ENCODE data around the gene GNAI3. TPM values are rescaled to one million over a fixed set of nuclear protein-coding genes. Genes with fewer than 3 reads are reported as not detected.

Gene GNAI3
- total and polyA plus RNA-seq, 2 of the 8 experiments (the other 6 are each of a cell fraction or from before 2014, with no cell fraction given) = 4.0 to 9.8 TPM

GRCh38 chr1:109509176-109510134 is 39.0 kb upstream of the GNAI3 start, which contains the start of gene AMIGO1:
TSS of gene AMIGO1 (minus strand) at chr1:109509727. CDS start at chr1:109508912, 815 bp downstream.
- Histone ChIP-seq H2BK15ac (ENCODE audit: low read length) (0 out of 2 replicates have a peak within 1 kb of the TSS, but pooled peaks have one; percentile 16), H4K5ac (ENCODE audit: insufficient read length, low read depth, low read length) (no peak within 1 kb of the TSS), H3K14ac (ENCODE audit: insufficient read length) (no peak within 1 kb of the TSS), H3K9ac (replicated peaks in 1 of 4; ENCODE audit: extremely low read depth in 1 of 4, low read depth in 3 of 4, low read length in 3 of 4) (peak within 1 kb of the TSS; percentile 17 to 83 (median 50)), H3K79me1 (ENCODE audit: low read depth, low read length) (no peaks in the 10 kb centered on the region), H2BK120ac (replicated peaks; ENCODE audit: low read depth, low read length) (no peak within 1 kb of the TSS), H2AFZ (ENCODE audit: low read length) (peak within 1 kb of the TSS; percentile 95), H2AK5ac (ENCODE audit: low read depth, low read length) (no peak within 1 kb of the TSS), H3K4me1 (replicated peaks in 1 of 4; ENCODE audit: control insufficient read depth in 3 of 4, insufficient read depth in 4 of 4, low read length in 3 of 4) (peaks cover 0 to 7% (median 3%) of the 10 kb centered on the region in 4 experiments; a peak in 1 of 7 replicates), H3K4me3 (ENCODE audit: extremely low read depth in 1 of 4, insufficient read depth in 2 of 4, low read depth in 3 of 4, low read length in 4 of 4) (peak within 1 kb of the TSS; percentile 77 to 87 (median 81)), H3K18ac (ENCODE audit: extremely low read depth, low read length) (peak within 1 kb of the TSS; percentile 78), H3K4me2 (ENCODE audit: insufficient read depth in 1 of 2, low read depth in 2 of 2, low read length in 2 of 2) (peak within 1 kb of the TSS; percentile 90 to 97), H4K8ac (ENCODE audit: extremely low read depth, insufficient read depth, low read length) (no peak within 1 kb of the TSS; the same call in 1 of the 2 replicates), H2BK5ac (ENCODE audit: low read depth, low read length) (no peak within 1 kb of the TSS), H4K91ac (replicated peaks; ENCODE audit: insufficient read length, low read length) (no peak within 1 kb of the TSS), H2BK12ac (ENCODE audit: low read depth, low read length) (0 out of 2 replicates have a peak within 1 kb of the TSS, but pooled peaks have one; percentile 9), H3K56ac (replicated peaks; ENCODE audit: insufficient read length, low read depth, low read length) (peak within 1 kb of the TSS; percentile 55), H3K4ac (replicated peaks; ENCODE audit: insufficient read length, low read depth, low read length) (peak within 1 kb of the TSS; percentile 20), H3K27ac (ENCODE audit: low read depth, low read length) (no peak within 1 kb of the TSS), H4K20me1 (replicated peaks in 1 of 2; ENCODE audit: control insufficient read depth in 1 of 2, insufficient read depth in 2 of 2, low read length in 2 of 2) (peaks cover 2 to 7% of the 10 kb centered on the region in 2 experiments), H3K36me3 (ENCODE audit: control insufficient read depth in 2 of 4, insufficient read depth in 4 of 4, low read length in 3 of 4) (no peaks in the 10 kb centered on the region), H3K9me3 (ENCODE audit: insufficient read depth in 2 of 2, low read depth in 1 of 2, low read length in 1 of 2) (no peaks in the 10 kb centered on the region), H3K79me2 (ENCODE audit: control insufficient read depth in 1 of 2, insufficient read depth in 2 of 2, low read length in 2 of 2) (no peaks in the 10 kb centered on the region), H2BK20ac (ENCODE audit: low read length) (no peak within 1 kb of the TSS), H3K23me2 (ENCODE audit: low read depth, low read length) (peaks cover 10% of the 10 kb centered on the region), H3K23ac (ENCODE audit: insufficient read length) (no peak within 1 kb of the TSS), H3K27me3 (replicated peaks in 1 of 4; ENCODE audit: control insufficient read depth in 3 of 4, extremely low read depth in 1 of 4, insufficient read depth in 3 of 4, low read length in 3 of 4) (peaks cover 0 to 23% (median 15%) of the 10 kb centered on the region in 4 experiments; a peak in 6 of 7 replicates)
- ChIA-PET CTCF (ENCODE audit: partially characterized antibody) (interaction anchor here (1.1 to 43.7 kb wide), 6 partner anchors 1 to 475 kb away, joined by 3 to 1755 read pairs (median 334); partner anchors contain the start of genes AHCYL1, AMIGO1, ATXN7L2 and CYB561D1), POLR2A (ENCODE audit: partially characterized antibody) (interaction anchor here (0.7 to 2.2 kb wide), 9 partner anchors 8 to 84 kb away, joined by 3 to 20 read pairs (median 7); partner anchors contain the start of genes ATXN7L2 and CYB561D1)
- WGBS, 2 experiments (ENCODE audit: extremely low coverage in 1 of 2, insufficient coverage in 1 of 2, insufficient read length in 1 of 2, insufficient replicate concordance in 2 of 2, low coverage in 1 of 2, low lambda C conversion rate in 2 of 2, missing lambda C conversion rate in 1 of 2) = 2% methylated on average over 23 of the region's 100 CpGs; no CpG with 5 or more reads in 1 of the 2 experiments
- no peak for FAIRE-seq
- DNase-seq (ENCODE audit: low read depth in 1 of 2, low spot score in 2 of 2) = peak in 1 of 2 experiments; percentile 80
- peak in 1 of 2 experiments; percentile 57; a peak in 2 of 4 replicates for TF ChIP-seq SIN3A (conservative IDR thresholded peaks at IDR 0.05 in 1 of 2, IDR thresholded peaks at IDR 0.05 in 1 of 2; ENCODE audit: low read depth in 1 of 2, low read length in 2 of 2)

Measured in H1 (cell line).